NCI-H1417 treated with DMSO at 0.1 percent for 48 hours (cell line): Measurements from ENCODE around the gene BRD1.

Experiments
- DNase-seq: peaks from one replicate; lab custom pipeline; 2025; lab: John Stamatoyannopoulos, UW

The BRD1 gene

GRCh38 chr22:49727191-49727880 lies 100.3 kb downstream of the BRD1 start:
- no peak for DNase-seq

- no peak for DNase-seq
Observed at GRCh38 chr22:49726701-49727101, 101.0 kb downstream of the BRD1 start.

- DNase-seq: no peak
Observed at GRCh38 chr22:49726022-49726681, 101.5 kb downstream of the BRD1 start.

- no peak for DNase-seq
Observed at GRCh38 chr22:49725516-49725915, 102.2 kb downstream of the BRD1 start.

GRCh38 chr22:49724893-49725489 lies 102.7 kb downstream of the BRD1 start:
- DNase-seq: no peak

GRCh38 chr22:49724030-49724892 lies 103.4 kb downstream of the BRD1 start:
- DNase-seq: no peak

GRCh38 chr22:49723478-49724029 lies 104.1 kb downstream of the BRD1 start:
- no peak for DNase-seq
